SK-N-MC (cell line): ENCODE results near the gene RAB32.

Experiments used
- EZH2 ChIP-seq: fragments of 200-600 bp; sonication (generic); IDR thresholded peaks from one replicate; pipeline ENCODE4 v1.6.1; 2017; ENCODE audit warnings: antibody characterized with exemption
- FOXP2 ChIP-seq: optimal IDR thresholded peaks from 2 replicates; pipeline ENCODE3; 2011; ENCODE audit warnings: mild to moderate bottlenecking, moderate library complexity; ENCODE audit not compliant: insufficient read depth; ENCODE audit errors: extremely low read length, control extremely low read depth
- POLR2AphosphoS5 ChIP-seq: IDR thresholded peaks from 2 replicates; pipeline ENCODE4 v1.6.1; 2012; ENCODE audit warnings: mild to moderate bottlenecking, low read depth, low read length, borderline replicate concordance

DNA sequence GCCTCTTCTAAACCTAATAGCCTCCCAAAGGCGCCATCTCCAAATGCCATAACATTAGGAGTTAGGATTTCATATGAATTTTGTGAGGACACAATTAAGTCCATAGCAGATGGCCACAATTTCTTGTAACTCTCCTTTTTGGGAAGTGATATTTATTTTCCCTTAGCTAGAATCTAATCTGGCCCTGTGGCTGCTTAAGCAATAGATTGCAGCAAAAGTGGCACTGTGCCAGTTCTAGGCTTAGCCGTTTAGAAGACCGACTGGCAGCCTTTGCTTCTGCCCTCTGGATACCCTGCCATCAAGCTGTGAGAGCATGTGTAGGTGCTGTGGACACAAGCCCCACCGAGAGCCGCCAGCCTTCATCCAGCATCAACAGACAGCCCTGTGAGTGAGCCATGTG, 39.2 kb downstream of the RAB32 start:
- TF ChIP-seq EZH2 (no peak), POLR2AphosphoS5 (no peak), FOXP2 (no peak)
